A673 (cell line): Measurements from ENCODE around the gene CTNS. TPM values are rescaled to one million over a fixed set of nuclear protein-coding genes. Genes with fewer than 3 reads are reported as not detected.

ENCODE experiments used
- BruUV-seq: library from RNA; stranded (reverse); fragments of 400-500 nt; replicated peaks from 2 replicates; lab custom pipeline; 2021; lab: Mats Ljungman, UMichigan
- CTCF ChIA-PET: fragments of 300-600 bp; sonication (Branson Sonifier 250); formaldehyde crosslinking; loops from one replicate; lab custom pipeline; 2022; ENCODE audit warnings: antibody characterized with exemption; lab: Charles Lee
- POLR2A ChIA-PET: fragments of 300-600 bp; sonication (Branson Sonifier 250); formaldehyde crosslinking; loops from one replicate; lab custom pipeline; 2022; ENCODE audit warnings: antibody characterized with exemption; ENCODE audit not compliant: low non-redundant PET; lab: Charles Lee
- DNase-seq: peaks from one replicate; pipeline ENCODE4 v3.0.0-alpha.2; 2015; ENCODE audit warnings: low spot score
- H3K27ac ChIP-seq: fragments of 200-600 bp; sonication (generic); 2 replicates; pipeline ENCODE4 v1.5.1; 2016; ENCODE audit warnings: mixed run types, low read depth, mild to moderate bottlenecking, mixed read lengths, antibody characterized with exemption, low read length; ENCODE audit not compliant: poor library complexity, severe bottlenecking
- H3K27me3 ChIP-seq: fragments of 200-600 bp; sonication (generic); replicated peaks from 2 replicates; pipeline ENCODE4 v1.6.1; 2017; ENCODE audit warnings: mixed run types, low read depth, mild to moderate bottlenecking, mixed read lengths, antibody characterized with exemption, low read length; ENCODE audit not compliant: insufficient read depth, poor library complexity
- H3K36me3 ChIP-seq: fragments of 200-600 bp; sonication (generic); 2 replicates; pipeline ENCODE4 v1.6.1; 2016; ENCODE audit warnings: mixed run types, mild to moderate bottlenecking, mixed read lengths, antibody characterized with exemption, low read length; ENCODE audit not compliant: insufficient read depth, poor library complexity, severe bottlenecking
- H3K4me1 ChIP-seq: fragments of 200-600 bp; sonication (generic); 2 replicates; pipeline ENCODE4 v1.6.1; 2017; ENCODE audit warnings: mixed run types, mild to moderate bottlenecking, mixed read lengths, antibody characterized with exemption, low read length; ENCODE audit not compliant: insufficient read depth, poor library complexity, severe bottlenecking
- H3K4me3 ChIP-seq: fragments of 200-600 bp; sonication (generic); 2 replicates; pipeline ENCODE4 v1.5.1; 2016; ENCODE audit warnings: low read depth, mixed run types, mild to moderate bottlenecking, mixed read lengths, low read length; ENCODE audit not compliant: poor library complexity, severe bottlenecking
- H3K9me3 ChIP-seq: fragments of 200-600 bp; sonication (generic); 2 replicates; pipeline ENCODE4 v1.6.1; 2016; ENCODE audit warnings: mixed run types, low read depth, mild to moderate bottlenecking, mixed read lengths, antibody characterized with exemption, low read length; ENCODE audit not compliant: poor library complexity, severe bottlenecking
- EZH2 ChIP-seq: fragments of 200-600 bp; sonication (generic); IDR thresholded peaks from 2 replicates; pipeline ENCODE4 v1.6.1; 2017; ENCODE audit warnings: borderline replicate concordance, low read depth, mild to moderate bottlenecking, mixed read lengths, antibody characterized with exemption, low read length; ENCODE audit not compliant: poor library complexity, severe bottlenecking
- intact Hi-C: fragments of 100-400 bp; cut with micrococcal nuclease; formaldehyde crosslinking; loops from one replicate; pipeline ENCODE4 v1.10.0; 2022; ENCODE audit not compliant: unreplicated experiment
- total RNA-seq: library from RNA; stranded (reverse); gene quantifications from 2 replicates; pipeline ENCODE4 v1.2.3, GENCODE V29; 2021
- TF ChIP-seq, protein P1 (sequence below): fragments of 300-800, 200-600 bp; sonication (generic); conservative IDR thresholded peaks from 2 replicates; pipeline ENCODE4 v1.5.1; 2017; ENCODE audit warnings: low read depth, mild to moderate bottlenecking, antibody characterized with exemption, low read length, moderate library complexity, mixed read lengths

Gene CTNS
- total RNA-seq, 1 experiment from 2014 or later, result 12.6 TPM

DNA sequence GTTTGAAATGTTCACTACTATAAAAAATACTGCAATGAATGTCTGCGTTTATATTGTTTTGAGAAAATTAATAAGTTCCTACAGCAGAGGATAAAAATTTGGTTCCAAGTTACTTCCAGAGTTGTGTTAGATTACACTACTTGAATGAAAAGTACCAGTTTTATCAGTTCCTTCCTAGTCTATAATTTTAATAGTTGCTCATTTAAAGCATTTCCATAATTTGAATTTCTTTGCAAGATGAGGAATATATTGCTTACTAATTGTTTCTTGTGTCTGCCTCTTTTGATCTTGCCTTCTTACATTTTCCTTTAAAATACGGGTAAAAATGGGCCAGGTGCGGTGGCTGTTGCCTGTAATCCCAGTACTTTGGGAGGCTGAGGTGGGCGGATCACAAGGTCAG lies 36.0 kb downstream of the CTNS start:
- Histone ChIP-seq H3K27me3 (no peaks in the 10 kb centered on the region), H3K4me3 (no peak overlapping the region), H3K9me3 (no peaks in the 10 kb centered on the region), H3K27ac (no peak overlapping the region), H3K4me1 (peaks cover 7% of the 10 kb centered on the region), H3K36me3 (peaks cover 3% of the 10 kb centered on the region)
- intact Hi-C loops, result no loop called here
- TF ChIP-seq EZH2, result no peak
- TF ChIP-seq, protein P1, sequence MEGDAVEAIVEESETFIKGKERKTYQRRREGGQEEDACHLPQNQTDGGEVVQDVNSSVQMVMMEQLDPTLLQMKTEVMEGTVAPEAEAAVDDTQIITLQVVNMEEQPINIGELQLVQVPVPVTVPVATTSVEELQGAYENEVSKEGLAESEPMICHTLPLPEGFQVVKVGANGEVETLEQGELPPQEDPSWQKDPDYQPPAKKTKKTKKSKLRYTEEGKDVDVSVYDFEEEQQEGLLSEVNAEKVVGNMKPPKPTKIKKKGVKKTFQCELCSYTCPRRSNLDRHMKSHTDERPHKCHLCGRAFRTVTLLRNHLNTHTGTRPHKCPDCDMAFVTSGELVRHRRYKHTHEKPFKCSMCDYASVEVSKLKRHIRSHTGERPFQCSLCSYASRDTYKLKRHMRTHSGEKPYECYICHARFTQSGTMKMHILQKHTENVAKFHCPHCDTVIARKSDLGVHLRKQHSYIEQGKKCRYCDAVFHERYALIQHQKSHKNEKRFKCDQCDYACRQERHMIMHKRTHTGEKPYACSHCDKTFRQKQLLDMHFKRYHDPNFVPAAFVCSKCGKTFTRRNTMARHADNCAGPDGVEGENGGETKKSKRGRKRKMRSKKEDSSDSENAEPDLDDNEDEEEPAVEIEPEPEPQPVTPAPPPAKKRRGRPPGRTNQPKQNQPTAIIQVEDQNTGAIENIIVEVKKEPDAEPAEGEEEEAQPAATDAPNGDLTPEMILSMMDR, result no peak
- BruUV-seq, result no TSS peak
- ChIA-PET CTCF (no interaction called here), POLR2A (no interaction called here)
- no peak for DNase-seq

DNA sequence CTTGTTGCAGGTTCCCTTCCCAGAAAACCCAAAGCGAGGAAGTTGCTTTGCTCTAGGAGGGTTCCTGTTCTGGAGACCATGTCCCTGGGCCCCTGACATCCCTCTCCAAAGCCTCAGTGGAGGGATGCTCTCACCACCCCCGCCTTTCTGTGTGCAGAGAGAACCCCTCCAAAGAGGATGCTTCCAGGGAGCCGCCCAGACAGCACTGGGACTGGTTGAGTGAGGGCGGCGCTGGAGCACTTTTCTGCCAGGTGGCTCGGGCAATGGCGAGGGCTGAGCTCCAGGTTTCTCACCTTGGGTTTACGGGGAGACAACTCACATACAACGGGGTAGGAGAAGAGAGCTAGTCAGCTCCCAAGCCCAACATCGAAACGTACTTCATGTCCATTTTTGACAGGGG lies 39.3 kb downstream of the CTNS start:
- H3K4me3 ChIP-seq, result no peak overlapping the region
- no peak for TF ChIP-seq EZH2
- TF ChIP-seq, protein P1, result no peak
- no peak for DNase-seq
- H3K9me3 ChIP-seq, result no peaks in the 10 kb centered on the region
- no peaks in the 10 kb centered on the region for H3K36me3 ChIP-seq
- CTCF ChIA-PET, result no interaction called here
- POLR2A ChIA-PET, result no interaction called here
- peaks cover 7% of the 10 kb centered on the region for H3K27me3 ChIP-seq
- H3K4me1 ChIP-seq, result no peaks in the 10 kb centered on the region
- intact Hi-C loops, result no loop called here
- BruUV-seq, result no TSS peak
- no peak overlapping the region for H3K27ac ChIP-seq

DNA sequence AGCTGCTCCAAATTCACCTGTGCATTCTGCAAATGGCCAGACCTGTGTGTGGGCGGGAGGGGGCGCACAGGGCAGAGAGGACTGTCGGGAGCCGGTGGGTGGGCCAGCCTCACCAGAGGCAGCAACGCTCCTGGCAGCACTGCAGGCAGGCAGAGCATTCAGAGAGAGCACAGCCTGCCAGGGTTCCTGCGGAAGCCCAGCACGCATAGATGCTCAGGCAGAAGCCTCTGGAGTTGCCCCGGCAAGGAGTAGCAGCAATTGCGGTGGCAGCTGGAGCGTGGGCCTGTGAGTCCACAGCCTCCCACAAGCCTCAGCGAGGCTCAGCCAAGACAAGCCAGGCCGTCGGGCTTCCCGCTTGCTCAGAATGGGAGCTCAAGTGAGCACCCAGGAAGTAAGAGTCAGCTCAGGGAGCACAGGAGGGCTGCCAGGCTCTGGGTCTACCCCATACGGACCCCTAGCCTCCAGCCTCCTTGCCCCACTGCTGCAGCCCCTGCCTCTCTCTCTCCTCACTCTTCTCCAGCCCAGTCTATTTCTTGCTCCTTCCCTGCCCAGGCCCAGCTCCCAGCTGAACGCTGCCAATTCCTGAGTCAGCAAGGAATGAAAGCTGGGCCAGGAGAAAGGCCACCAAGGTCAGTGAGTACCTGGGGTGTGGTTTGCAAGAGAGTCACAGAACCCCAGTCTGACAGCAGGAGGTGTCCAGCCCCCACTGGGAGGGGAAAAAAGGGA lies 41.7 kb downstream of the CTNS start:
- intact Hi-C loops, result no loop called here
- Histone ChIP-seq H3K27ac (no peak overlapping the region), H3K27me3 (peaks cover 7% of the 10 kb centered on the region), H3K9me3 (no peaks in the 10 kb centered on the region), H3K36me3 (no peaks in the 10 kb centered on the region), H3K4me1 (no peaks in the 10 kb centered on the region), H3K4me3 (no peak overlapping the region)
- TF ChIP-seq, protein P1, result no peak
- TF ChIP-seq EZH2, result no peak
- DNase-seq, result no peak
- ChIA-PET POLR2A (no interaction called here), CTCF (no interaction called here)
- no TSS peak for BruUV-seq
